Hippocampal formation (tissue), 2 donors: ENCODE results near the gene PASK.
"Not testable (repeated sequence)": the region's sequence is repeated elsewhere in the genome, so short reads cannot be mapped to it uniquely, and the experiment has no call there.

Experiments used
- DNase-seq, 2 donors: peaks; one replicate each; lab custom pipeline; 2025; lab: John Stamatoyannopoulos, UW

Gene PASK

GRCh38 chr2:241105641-241106040 is 43.6 kb downstream of the PASK start:
- no peak for DNase-seq

- DNase-seq = not testable (repeated sequence)
Measured at GRCh38 chr2:241104611-241105010, 44.7 kb downstream of the PASK start.

GRCh38 chr2:241103176-241103595 is 46.1 kb downstream of the PASK start:
- DNase-seq = no peak

- peak; percentile 68 to 78 for DNase-seq
Measured at GRCh38 chr2:241102239-241102803, 47.0 kb downstream of the PASK start, which contains the start of gene MTERF4. MTERF4 (minus strand) TSS chr2:241102287; CDS start chr2:241102273, 14 bp downstream.

GRCh38 chr2:241099246-241099645 is 50.0 kb downstream of the PASK start:
- DNase-seq = no peak

GRCh38 chr2:241096979-241097378 is 52.3 kb downstream of the PASK start:
- DNase-seq = no peak

GRCh38 chr2:241095594-241096290 is 53.5 kb downstream of the PASK start:
- no peak for DNase-seq

- no peak for DNase-seq
Measured at GRCh38 chr2:241094924-241095420, 54.3 kb downstream of the PASK start.

GRCh38 chr2:241094172-241094571 is 55.1 kb downstream of the PASK start:
- DNase-seq = no peak

- DNase-seq = not testable (repeated sequence)
Measured at GRCh38 chr2:241093133-241093781, 56.0 kb downstream of the PASK start.

GRCh38 chr2:241092677-241093076 is 56.6 kb downstream of the PASK start:
- DNase-seq = no peak

GRCh38 chr2:241091734-241092445 is 57.4 kb downstream of the PASK start:
- DNase-seq = no peak

- no peak for DNase-seq
Measured at GRCh38 chr2:241091201-241091600, 58.1 kb downstream of the PASK start.

- no peak for DNase-seq
Measured at GRCh38 chr2:241088791-241089732, 60.2 kb downstream of the PASK start.

- no peak for DNase-seq
Measured at GRCh38 chr2:241088376-241088775, 60.9 kb downstream of the PASK start.

- no peak for DNase-seq
Measured at GRCh38 chr2:241087420-241088268, 61.6 kb downstream of the PASK start.

- no peak for DNase-seq
Measured at GRCh38 chr2:241084856-241085444, 64.3 kb downstream of the PASK start.

- DNase-seq = no peak
Measured at GRCh38 chr2:241083091-241083415, 66.2 kb downstream of the PASK start.

GRCh38 chr2:241082341-241083090 is 66.8 kb downstream of the PASK start:
- DNase-seq = no peak
